WTC11 (cell line): Measurements from ENCODE around the gene RRBP1. TPM values are rescaled to one million over a fixed set of nuclear protein-coding genes. Genes with fewer than 3 reads are reported as not detected.

Source experiments
- ATAC-seq: fragments of 200-7000 bp; cut with Tn5 transposase; 2 replicates; pipeline ENCODE4 v1.10.0; 2021; ENCODE audit warnings: mild to moderate bottlenecking, moderate library complexity
- CTCF ChIA-PET: fragments of 300-600 bp; sonication (Branson Sonifier 250); formaldehyde crosslinking; loops from one replicate; lab custom pipeline; 2021; ENCODE audit warnings: antibody characterized with exemption; lab: Charles Lee
- POLR2A ChIA-PET: fragments of 350-600 bp; sonication (Branson Sonifier 250); formaldehyde crosslinking; loops from one replicate; lab custom pipeline; 2021; ENCODE audit warnings: antibody characterized with exemption; lab: Charles Lee
- DNase-seq: peaks from one replicate; pipeline ENCODE4 v3.0.0; 2021; ENCODE audit warnings: low spot score
- H3K27ac Mint-ChIP-seq: 2 replicates; pipeline ENCODE4 v1.8.0; 2021; ENCODE audit warnings: mixed read lengths
- H3K27me3 Mint-ChIP-seq: 2 replicates; pipeline ENCODE4 v1.8.0; 2021; ENCODE audit warnings: low read depth, mild to moderate bottlenecking, moderate library complexity, mixed read lengths
- H3K36me3 Mint-ChIP-seq: 2 replicates; pipeline ENCODE4 v1.8.0; 2021; ENCODE audit warnings: mixed read lengths
- H3K4me1 Mint-ChIP-seq: 2 replicates; pipeline ENCODE4 v1.8.0; 2022; ENCODE audit warnings: mixed read lengths
- H3K4me3 Mint-ChIP-seq: 2 replicates; pipeline ENCODE4 v1.8.0; 2021; ENCODE audit warnings: mild to moderate bottlenecking, moderate library complexity, mixed read lengths
- H3K9me3 Mint-ChIP-seq: 2 replicates; pipeline ENCODE4 v1.8.0; 2021; ENCODE audit warnings: mixed read lengths
- GRHL2 ChIP-seq: fragments of 250-450 bp; sonication (Bioruptor Pico); IDR thresholded peaks from 2 replicates; pipeline ENCODE4 v1.8.0; 2022; ENCODE audit warnings: mild to moderate bottlenecking, moderate library complexity; ENCODE audit not compliant: insufficient replicate concordance, severe bottlenecking
- SOX15 ChIP-seq: fragments of 250-450 bp; sonication (Bioruptor Pico); IDR thresholded peaks from 2 replicates; pipeline ENCODE4 v1.9.0; 2021; ENCODE audit warnings: mild to moderate bottlenecking
- ZNF121 ChIP-seq: sonication (generic); formaldehyde crosslinking; IDR thresholded peaks from 2 replicates; pipeline ENCODE4 v1.8.0; 2023; ENCODE audit warnings: missing genetic modification reagents
- ZNF423 ChIP-seq: fragments of 250-450 bp; sonication (Bioruptor Pico); IDR thresholded peaks from 2 replicates; pipeline ENCODE4 v2.1.2; 2022; ENCODE audit warnings: mild to moderate bottlenecking, moderate library complexity
- total RNA-seq: library from RNA; stranded (reverse); gene quantifications from 3 replicates; pipeline ENCODE4 v1.2.3, GENCODE V29; 2021
- TF ChIP-seq, protein P1 (sequence below): fragments of 250-450 bp; sonication (Bioruptor Pico); IDR thresholded peaks from 2 replicates; pipeline ENCODE4 v1.9.0; 2021; ENCODE audit warnings: mild to moderate bottlenecking
- TF ChIP-seq, protein P2 (sequence below): sonication (generic); formaldehyde crosslinking; IDR thresholded peaks from 2 replicates; pipeline ENCODE4 v1.8.1; 2023; ENCODE audit warnings: mild to moderate bottlenecking, missing genetic modification reagents, borderline replicate concordance
- TF ChIP-seq, protein P3 (sequence below): sonication (generic); formaldehyde crosslinking; IDR thresholded peaks from 2 replicates; pipeline ENCODE4 v1.8.1; 2023; ENCODE audit warnings: mild to moderate bottlenecking, missing genetic modification reagents
- TF ChIP-seq, protein P4 (sequence below): sonication (generic); formaldehyde crosslinking; IDR thresholded peaks from 2 replicates; pipeline ENCODE4 v1.8.1; 2022; ENCODE audit warnings: low read depth, mild to moderate bottlenecking, moderate library complexity, missing genetic modification reagents, borderline replicate concordance
- TF ChIP-seq, protein P5 (sequence below): sonication (generic); formaldehyde crosslinking; IDR thresholded peaks from 2 replicates; pipeline ENCODE4 v1.8.0; 2022; ENCODE audit warnings: missing genetic modification reagents
- TF ChIP-seq, protein P6 (sequence below): fragments of 250-450 bp; sonication (Bioruptor Pico); IDR thresholded peaks from 2 replicates; pipeline ENCODE4 v1.8.0; 2021; ENCODE audit warnings: mild to moderate bottlenecking
- TF ChIP-seq, protein P7 (sequence below): sonication (generic); formaldehyde crosslinking; IDR thresholded peaks from 2 replicates; pipeline ENCODE4 v1.8.1; 2022; ENCODE audit warnings: mild to moderate bottlenecking, moderate library complexity, missing genetic modification reagents

Gene RRBP1
- total RNA-seq, 1 experiment from 2014 or later = 171 TPM

DNA sequence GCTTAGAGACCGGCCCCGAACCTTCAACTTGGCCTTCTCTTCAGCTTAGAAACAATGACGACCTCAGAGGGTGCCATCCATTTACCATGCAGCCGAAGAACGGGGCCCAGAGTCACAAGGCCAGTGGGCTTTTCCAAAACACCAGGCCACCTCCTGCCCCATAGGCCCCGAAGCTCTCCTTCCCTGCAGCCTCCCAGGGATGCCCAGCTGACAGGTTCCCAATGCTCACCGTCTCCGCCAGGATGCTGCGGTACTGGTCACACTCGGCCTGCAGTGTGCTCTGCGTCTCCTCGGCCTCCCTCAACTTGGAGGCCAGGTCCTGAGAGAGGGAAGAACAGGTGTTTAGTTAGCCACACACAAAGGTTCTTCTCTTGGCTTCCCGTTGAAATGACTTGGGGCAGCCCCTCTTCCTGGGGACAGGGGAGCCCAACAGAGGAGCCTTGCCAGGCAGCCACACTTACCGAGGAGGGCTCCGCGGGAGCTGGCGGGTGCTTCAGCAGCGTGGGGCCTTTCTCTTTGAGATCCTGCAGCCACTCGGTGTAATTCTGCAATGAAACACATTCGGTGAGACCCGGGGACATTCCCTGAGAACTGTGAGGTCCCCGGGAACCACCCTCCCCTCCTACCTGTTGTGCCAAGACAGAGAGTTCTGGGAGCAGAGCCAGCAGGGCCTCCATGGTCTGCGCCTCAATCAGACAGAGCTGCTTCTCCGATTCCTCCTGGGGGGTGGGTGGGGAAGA is 60.6 kb downstream of the RRBP1 start (continued):
- no peak for TF ChIP-seq ZNF121
- TF ChIP-seq, protein P1, sequence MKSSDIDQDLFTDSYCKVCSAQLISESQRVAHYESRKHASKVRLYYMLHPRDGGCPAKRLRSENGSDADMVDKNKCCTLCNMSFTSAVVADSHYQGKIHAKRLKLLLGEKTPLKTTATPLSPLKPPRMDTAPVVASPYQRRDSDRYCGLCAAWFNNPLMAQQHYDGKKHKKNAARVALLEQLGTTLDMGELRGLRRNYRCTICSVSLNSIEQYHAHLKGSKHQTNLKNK (CRISPR knock-in tag) = no peak
- TF ChIP-seq, protein P2, sequence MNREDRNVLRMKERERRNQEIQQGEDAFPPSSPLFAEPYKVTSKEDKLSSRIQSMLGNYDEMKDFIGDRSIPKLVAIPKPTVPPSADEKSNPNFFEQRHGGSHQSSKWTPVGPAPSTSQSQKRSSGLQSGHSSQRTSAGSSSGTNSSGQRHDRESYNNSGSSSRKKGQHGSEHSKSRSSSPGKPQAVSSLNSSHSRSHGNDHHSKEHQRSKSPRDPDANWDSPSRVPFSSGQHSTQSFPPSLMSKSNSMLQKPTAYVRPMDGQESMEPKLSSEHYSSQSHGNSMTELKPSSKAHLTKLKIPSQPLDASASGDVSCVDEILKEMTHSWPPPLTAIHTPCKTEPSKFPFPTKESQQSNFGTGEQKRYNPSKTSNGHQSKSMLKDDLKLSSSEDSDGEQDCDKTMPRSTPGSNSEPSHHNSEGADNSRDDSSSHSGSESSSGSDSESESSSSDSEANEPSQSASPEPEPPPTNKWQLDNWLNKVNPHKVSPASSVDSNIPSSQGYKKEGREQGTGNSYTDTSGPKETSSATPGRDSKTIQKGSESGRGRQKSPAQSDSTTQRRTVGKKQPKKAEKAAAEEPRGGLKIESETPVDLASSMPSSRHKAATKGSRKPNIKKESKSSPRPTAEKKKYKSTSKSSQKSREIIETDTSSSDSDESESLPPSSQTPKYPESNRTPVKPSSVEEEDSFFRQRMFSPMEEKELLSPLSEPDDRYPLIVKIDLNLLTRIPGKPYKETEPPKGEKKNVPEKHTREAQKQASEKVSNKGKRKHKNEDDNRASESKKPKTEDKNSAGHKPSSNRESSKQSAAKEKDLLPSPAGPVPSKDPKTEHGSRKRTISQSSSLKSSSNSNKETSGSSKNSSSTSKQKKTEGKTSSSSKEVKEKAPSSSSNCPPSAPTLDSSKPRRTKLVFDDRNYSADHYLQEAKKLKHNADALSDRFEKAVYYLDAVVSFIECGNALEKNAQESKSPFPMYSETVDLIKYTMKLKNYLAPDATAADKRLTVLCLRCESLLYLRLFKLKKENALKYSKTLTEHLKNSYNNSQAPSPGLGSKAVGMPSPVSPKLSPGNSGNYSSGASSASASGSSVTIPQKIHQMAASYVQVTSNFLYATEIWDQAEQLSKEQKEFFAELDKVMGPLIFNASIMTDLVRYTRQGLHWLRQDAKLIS = no peak
- TF ChIP-seq, protein P3, sequence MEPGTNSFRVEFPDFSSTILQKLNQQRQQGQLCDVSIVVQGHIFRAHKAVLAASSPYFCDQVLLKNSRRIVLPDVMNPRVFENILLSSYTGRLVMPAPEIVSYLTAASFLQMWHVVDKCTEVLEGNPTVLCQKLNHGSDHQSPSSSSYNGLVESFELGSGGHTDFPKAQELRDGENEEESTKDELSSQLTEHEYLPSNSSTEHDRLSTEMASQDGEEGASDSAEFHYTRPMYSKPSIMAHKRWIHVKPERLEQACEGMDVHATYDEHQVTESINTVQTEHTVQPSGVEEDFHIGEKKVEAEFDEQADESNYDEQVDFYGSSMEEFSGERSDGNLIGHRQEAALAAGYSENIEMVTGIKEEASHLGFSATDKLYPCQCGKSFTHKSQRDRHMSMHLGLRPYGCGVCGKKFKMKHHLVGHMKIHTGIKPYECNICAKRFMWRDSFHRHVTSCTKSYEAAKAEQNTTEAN (CRISPR knock-in tag) = no peak

DNA sequence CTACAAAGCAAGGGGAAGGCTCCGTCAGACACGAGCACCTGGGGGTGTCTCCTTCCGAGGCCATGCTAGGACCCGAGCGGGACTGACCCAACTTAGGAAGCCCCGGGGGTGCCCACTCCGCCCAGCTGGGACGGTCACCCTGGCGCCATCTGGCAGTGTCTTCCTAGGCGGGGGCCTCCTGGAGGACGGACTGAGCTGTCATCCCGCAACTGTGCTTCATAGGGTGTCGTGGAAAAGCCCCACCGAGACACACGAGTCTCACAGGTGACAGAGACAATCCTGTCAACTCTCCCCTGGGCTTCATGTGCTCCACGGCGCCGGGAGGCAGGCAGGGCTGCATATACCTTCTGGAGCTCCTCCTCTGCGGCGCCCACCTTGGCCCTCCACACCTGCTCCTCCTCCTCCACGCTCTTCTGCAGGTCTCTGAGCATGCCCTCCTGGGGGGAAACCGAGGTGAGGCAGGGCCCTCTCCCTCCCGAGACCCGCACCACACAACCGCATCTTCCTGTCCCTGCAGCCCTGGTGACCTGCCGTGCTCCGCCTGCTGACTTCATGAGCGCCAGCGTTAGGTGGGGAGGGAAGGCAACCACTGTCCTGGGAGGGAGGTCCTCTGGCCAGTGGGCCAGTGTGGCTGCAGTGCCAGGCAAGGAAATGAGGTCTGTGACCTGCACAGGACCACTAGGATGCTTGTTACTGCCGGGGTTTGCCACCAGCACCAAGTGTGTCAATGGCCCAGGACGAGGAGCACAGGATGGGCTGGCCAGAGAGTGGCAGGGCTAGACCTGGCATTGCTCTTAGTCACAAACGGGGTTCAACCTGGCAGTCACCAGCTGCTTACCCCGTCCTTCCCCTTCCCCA is 61.4 kb downstream of the RRBP1 start:
- Mint-ChIP-seq H3K4me1 (no peaks in the 10 kb centered on the region), H3K4me3 (no peak overlapping the region), H3K36me3 (peaks cover 54% of the 10 kb centered on the region), H3K9me3 (no peaks in the 10 kb centered on the region), H3K27ac (no peak overlapping the region), H3K27me3 (no peaks in the 10 kb centered on the region)
- ATAC-seq = no peak
- TF ChIP-seq, protein P4, sequence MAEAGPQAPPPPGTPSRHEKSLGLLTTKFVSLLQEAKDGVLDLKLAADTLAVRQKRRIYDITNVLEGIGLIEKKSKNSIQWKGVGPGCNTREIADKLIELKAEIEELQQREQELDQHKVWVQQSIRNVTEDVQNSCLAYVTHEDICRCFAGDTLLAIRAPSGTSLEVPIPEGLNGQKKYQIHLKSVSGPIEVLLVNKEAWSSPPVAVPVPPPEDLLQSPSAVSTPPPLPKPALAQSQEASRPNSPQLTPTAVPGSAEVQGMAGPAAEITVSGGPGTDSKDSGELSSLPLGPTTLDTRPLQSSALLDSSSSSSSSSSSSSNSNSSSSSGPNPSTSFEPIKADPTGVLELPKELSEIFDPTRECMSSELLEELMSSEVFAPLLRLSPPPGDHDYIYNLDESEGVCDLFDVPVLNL (CRISPR knock-in tag) = no peak
- TF ChIP-seq, protein P5, sequence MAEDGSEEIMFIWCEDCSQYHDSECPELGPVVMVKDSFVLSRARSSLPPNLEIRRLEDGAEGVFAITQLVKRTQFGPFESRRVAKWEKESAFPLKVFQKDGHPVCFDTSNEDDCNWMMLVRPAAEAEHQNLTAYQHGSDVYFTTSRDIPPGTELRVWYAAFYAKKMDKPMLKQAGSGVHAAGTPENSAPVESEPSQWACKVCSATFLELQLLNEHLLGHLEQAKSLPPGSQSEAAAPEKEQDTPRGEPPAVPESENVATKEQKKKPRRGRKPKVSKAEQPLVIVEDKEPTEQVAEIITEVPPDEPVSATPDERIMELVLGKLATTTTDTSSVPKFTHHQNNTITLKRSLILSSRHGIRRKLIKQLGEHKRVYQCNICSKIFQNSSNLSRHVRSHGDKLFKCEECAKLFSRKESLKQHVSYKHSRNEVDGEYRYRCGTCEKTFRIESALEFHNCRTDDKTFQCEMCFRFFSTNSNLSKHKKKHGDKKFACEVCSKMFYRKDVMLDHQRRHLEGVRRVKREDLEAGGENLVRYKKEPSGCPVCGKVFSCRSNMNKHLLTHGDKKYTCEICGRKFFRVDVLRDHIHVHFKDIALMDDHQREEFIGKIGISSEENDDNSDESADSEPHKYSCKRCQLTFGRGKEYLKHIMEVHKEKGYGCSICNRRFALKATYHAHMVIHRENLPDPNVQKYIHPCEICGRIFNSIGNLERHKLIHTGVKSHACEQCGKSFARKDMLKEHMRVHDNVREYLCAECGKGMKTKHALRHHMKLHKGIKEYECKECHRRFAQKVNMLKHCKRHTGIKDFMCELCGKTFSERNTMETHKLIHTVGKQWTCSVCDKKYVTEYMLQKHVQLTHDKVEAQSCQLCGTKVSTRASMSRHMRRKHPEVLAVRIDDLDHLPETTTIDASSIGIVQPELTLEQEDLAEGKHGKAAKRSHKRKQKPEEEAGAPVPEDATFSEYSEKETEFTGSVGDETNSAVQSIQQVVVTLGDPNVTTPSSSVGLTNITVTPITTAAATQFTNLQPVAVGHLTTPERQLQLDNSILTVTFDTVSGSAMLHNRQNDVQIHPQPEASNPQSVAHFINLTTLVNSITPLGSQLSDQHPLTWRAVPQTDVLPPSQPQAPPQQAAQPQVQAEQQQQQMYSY = no peak
- no peak for TF ChIP-seq GRHL2 (CRISPR knock-in tag)
- TF ChIP-seq, protein P6, sequence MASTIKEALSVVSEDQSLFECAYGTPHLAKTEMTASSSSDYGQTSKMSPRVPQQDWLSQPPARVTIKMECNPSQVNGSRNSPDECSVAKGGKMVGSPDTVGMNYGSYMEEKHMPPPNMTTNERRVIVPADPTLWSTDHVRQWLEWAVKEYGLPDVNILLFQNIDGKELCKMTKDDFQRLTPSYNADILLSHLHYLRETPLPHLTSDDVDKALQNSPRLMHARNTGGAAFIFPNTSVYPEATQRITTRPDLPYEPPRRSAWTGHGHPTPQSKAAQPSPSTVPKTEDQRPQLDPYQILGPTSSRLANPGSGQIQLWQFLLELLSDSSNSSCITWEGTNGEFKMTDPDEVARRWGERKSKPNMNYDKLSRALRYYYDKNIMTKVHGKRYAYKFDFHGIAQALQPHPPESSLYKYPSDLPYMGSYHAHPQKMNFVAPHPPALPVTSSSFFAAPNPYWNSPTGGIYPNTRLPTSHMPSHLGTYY (CRISPR knock-in tag) = no peak
- TF ChIP-seq, protein P7, sequence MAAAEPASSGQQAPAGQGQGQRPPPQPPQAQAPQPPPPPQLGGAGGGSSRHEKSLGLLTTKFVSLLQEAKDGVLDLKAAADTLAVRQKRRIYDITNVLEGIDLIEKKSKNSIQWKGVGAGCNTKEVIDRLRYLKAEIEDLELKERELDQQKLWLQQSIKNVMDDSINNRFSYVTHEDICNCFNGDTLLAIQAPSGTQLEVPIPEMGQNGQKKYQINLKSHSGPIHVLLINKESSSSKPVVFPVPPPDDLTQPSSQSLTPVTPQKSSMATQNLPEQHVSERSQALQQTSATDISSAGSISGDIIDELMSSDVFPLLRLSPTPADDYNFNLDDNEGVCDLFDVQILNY (CRISPR knock-in tag) = no peak
- no peak for TF ChIP-seq ZNF423 (CRISPR knock-in tag)
- no peak for TF ChIP-seq SOX15 (CRISPR knock-in tag)
- DNase-seq = peak; percentile 8
- ChIA-PET POLR2A (no interaction called here), CTCF (no interaction called here)
